GM12878 (cell line): ENCODE measurements around the gene CCRL2. TPM values are rescaled to one million over a fixed set of nuclear protein-coding genes. Genes with fewer than 3 reads are reported as not detected.

Source experiments
- ASH2L ChIP-seq: fragments of 300-600, 200-600 bp; sonication (generic); IDR thresholded peaks from 2 replicates; pipeline ENCODE4 v1.6.1; 2017; ENCODE audit warnings: low read depth, mild to moderate bottlenecking, borderline replicate concordance
- ATF3 ChIP-seq: IDR thresholded peaks from 2 replicates; pipeline ENCODE4 v1.6.1; 2011; ENCODE audit warnings: low read depth, mild to moderate bottlenecking, low read length, moderate library complexity, borderline replicate concordance; ENCODE audit errors: extremely low read depth
- IKZF2 ChIP-seq, 2 experiments: fragments of 450-650 bp; IDR thresholded peaks; 2 replicates each; pipeline ENCODE4 v1.6.1; 2017; ENCODE audit warnings: mild to moderate bottlenecking in 2 of 2, moderate library complexity in 2 of 2
- NFXL1 ChIP-seq: fragments of 450-650 bp; IDR thresholded peaks from 2 replicates; pipeline ENCODE4 v1.6.1; 2017; ENCODE audit warnings: antibody characterized with exemption, mild to moderate bottlenecking, borderline replicate concordance
- NFYB ChIP-seq: IDR thresholded peaks from 2 replicates; pipeline ENCODE4 v1.6.1; 2011; ENCODE audit warnings: low read depth, mild to moderate bottlenecking, low read length, improper control_type of control experiment, moderate library complexity; ENCODE audit not compliant: insufficient read depth
- WRNIP1 ChIP-seq: IDR thresholded peaks from 2 replicates; pipeline ENCODE4 v1.6.1; 2011; ENCODE audit warnings: low read depth, low read length, improper control_type of control experiment, borderline replicate concordance
- ZBTB11 ChIP-seq: fragments of 450-650 bp; formaldehyde crosslinking; IDR thresholded peaks from 2 replicates; pipeline ENCODE4 v1.5.0; 2022; ENCODE audit warnings: mild to moderate bottlenecking, missing genetic modification characterization
- polyA plus RNA-seq, 11 experiments: library from polyadenylated mRNA; depleted of rRNA in 4 of 11; unstranded in 6 of 11; stranded (reverse) in 5 of 11; fragments of >200 nt; fragmentation: Nextera tagmentation in 4 of 11; fragmentation: Illumina TruSeq in 1 of 11; extraction: Ambion mirVana in 4 of 11; extraction: Trizol in 1 of 11; gene quantifications; 1 replicate in 1 of 11; 2 replicates in 10 of 11; pipeline versions ENCODE4 v1.2.1 to v1.2.3, GENCODE V29; 2011 to 2016; ENCODE audit warnings: inconsistent platforms in 2 of 11, missing spikeins in 2 of 11, low read depth in 1 of 11
- total RNA-seq, 4 experiments: library from RNA; depleted of rRNA in 3 of 4; stranded (reverse); fragments of >200 nt in 3 of 4; fragmentation: Illumina TruSeq in 1 of 4; extraction: Trizol in 1 of 4; gene quantifications; 2 replicates each; pipeline versions ENCODE4 v1.2.1 to v1.2.3, GENCODE V29; 2013 to 2021

CCRL2 gene
- total and polyA plus RNA-seq, 10 of the 15 experiments (the other 5 are each of a cell fraction or from before 2014, with no cell fraction given): 0.04 to 2.5 (median 1.8) TPM

- TF ChIP-seq ZBTB11 (CRISPR knock-in tag) (no peak), IKZF2 (IDR thresholded peaks at IDR 0.05) (no peak), ATF3 (no peak), NFXL1 (no peak), NFYB (no peak), ASH2L (no peak), WRNIP1 (no peak)
Measured at GRCh38 chr3:46371519-46372340, 35.3 kb upstream of the CCRL2 start (continued).
